GM12865 (cell line): ENCODE measurements around the gene BCDIN3D.
"Not testable (repeated sequence)": the region's sequence is repeated elsewhere in the genome, so short reads cannot be mapped to it uniquely, and the experiment has no call there.

Experiments used
- DNase-seq: peaks from one replicate; pipeline ENCODE4 v3.0.0; 2010; ENCODE audit warnings: low read depth
- H3K4me3 ChIP-seq: 2 replicates; pipeline ENCODE4 v1.5.1; 2011; ENCODE audit warnings: mild to moderate bottlenecking, low read depth, low read length, control low read depth
- CTCF ChIP-seq: IDR thresholded peaks from 2 replicates; pipeline ENCODE4 v1.5.1; 2011; ENCODE audit warnings: low read length, control low read depth, low read depth, inconsistent platforms; ENCODE audit not compliant: insufficient read depth; ENCODE audit errors: missing control alignments

BCDIN3D gene

GRCh38 chr12:49865782-49866135 lies 22.9 kb upstream of the BCDIN3D start:
- no peak overlapping the region for H3K4me3 ChIP-seq
- no peak for TF ChIP-seq CTCF
- DNase-seq: no peak

GRCh38 chr12:49865109-49865781 lies 22.3 kb upstream of the BCDIN3D start:
- H3K4me3 ChIP-seq: no peak overlapping the region
- no peak for TF ChIP-seq CTCF
- DNase-seq: no peak

GRCh38 chr12:49864798-49865090 lies 21.8 kb upstream of the BCDIN3D start:
- H3K4me3 ChIP-seq: no peak overlapping the region
- no peak for TF ChIP-seq CTCF
- DNase-seq: no peak

- H3K4me3 ChIP-seq: no peak overlapping the region
- DNase-seq: no peak
- no peak for TF ChIP-seq CTCF
Measured at GRCh38 chr12:49863946-49864797, 21.3 kb upstream of the BCDIN3D start.

- not testable (repeated sequence) for H3K4me3 ChIP-seq, DNase-seq
Measured at GRCh38 chr12:49860921-49861320, 18.0 kb upstream of the BCDIN3D start.

GRCh38 chr12:49855890-49856289 lies 13.0 kb upstream of the BCDIN3D start:
- DNase-seq, H3K4me3 ChIP-seq: not testable (repeated sequence)

GRCh38 chr12:49854976-49855375 lies 12.1 kb upstream of the BCDIN3D start:
- DNase-seq: no peak

More at GRCh38 chr12:49854976-49855375, 12.1 kb upstream of the BCDIN3D start:
- no peak for TF ChIP-seq CTCF
- no peak overlapping the region for H3K4me3 ChIP-seq
